Erythroblast (primary cell): ENCODE measurements around the gene AP4S1.
A peak's percentile ranks its signal among the peaks of the same experiment; 100 is the strongest.

Source experiments
- DNase-seq, 2 experiments: peaks; one replicate each; lab custom pipeline; 2025; lab: John Stamatoyannopoulos, UW
- GATA1 ChIP-seq: IDR thresholded peaks from 2 replicates; pipeline ENCODE4 v1.6.1; 2011; ENCODE audit warnings: low read depth, mild to moderate bottlenecking, control low read depth, low read length, moderate library complexity
- POLR2A ChIP-seq: IDR thresholded peaks from 2 replicates; pipeline ENCODE4 v1.6.1; 2011; ENCODE audit warnings: mild to moderate bottlenecking, low read length

The AP4S1 gene

GRCh38 chr14:31096255-31096654 lies 70.8 kb downstream of the AP4S1 start:
- DNase-seq = no peak
- TF ChIP-seq POLR2A = no peak
- no peak for TF ChIP-seq GATA1

DNA sequence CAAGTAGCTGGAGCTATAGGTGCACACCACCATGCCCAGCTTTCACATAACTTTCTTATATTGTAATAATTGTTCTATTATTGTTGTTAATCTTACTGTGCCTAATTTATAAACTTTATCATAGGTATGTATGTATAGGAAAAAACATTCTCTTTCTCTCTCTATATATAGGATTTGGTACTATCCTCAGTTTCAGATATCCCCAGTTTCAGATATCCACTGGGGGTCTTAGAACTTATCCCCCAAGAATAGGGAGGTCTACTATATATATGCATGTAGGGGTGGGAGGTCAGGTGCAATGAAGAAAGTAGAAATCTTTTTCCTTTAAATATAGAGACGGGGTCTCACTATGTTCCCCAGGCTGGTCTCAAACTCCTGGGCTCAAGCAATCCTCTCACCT lies 71.6 kb downstream of the AP4S1 start:
- TF ChIP-seq POLR2A (no peak), GATA1 (no peak)
- DNase-seq = no peak

DNA sequence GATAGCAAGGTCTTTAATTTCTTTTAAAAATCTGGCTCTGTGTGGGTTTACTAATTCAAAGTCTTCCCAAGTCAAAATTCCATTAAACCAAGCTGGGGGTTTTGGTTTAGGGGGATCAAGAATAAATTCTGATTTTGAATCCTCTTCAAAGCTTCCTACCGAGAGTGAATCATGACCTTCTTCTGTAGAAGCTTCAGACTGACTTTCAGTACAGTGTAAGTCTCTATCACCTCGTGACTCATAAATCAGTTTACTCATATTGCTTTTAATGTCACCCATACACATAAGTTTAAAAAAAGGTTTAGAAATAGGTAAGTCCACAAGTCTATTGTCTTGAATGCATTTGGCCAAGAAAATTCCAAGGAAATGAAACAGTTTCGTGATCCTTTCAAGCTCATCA lies 81.3 kb downstream of the AP4S1 start:
- no peak for DNase-seq
- TF ChIP-seq POLR2A = no peak

GRCh38 chr14:31109257-31109656 lies 83.8 kb downstream of the AP4S1 start:
- DNase-seq = no peak
- TF ChIP-seq POLR2A = no peak
- TF ChIP-seq GATA1 = no peak

DNA sequence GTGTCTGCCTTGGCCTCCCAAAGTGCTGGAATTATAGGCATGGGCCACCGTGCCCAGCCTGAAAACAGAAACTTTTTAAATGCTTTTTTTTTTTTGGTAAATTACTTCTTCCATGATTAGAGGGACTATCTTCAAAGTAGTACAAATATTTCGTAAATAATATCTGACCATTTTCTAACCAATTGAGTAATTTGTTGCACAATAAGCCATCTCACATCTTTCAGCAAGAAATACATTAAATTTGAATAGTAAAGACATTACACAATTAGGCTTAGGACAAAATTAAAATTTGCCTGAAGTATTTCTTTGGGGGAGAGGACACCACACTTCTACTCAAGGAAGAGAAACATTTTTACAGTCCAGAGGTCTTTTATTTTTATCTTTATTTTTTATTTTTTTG lies 85.4 kb downstream of the AP4S1 start:
- DNase-seq = no peak
- no peak for TF ChIP-seq POLR2A
- no peak for TF ChIP-seq GATA1

DNA sequence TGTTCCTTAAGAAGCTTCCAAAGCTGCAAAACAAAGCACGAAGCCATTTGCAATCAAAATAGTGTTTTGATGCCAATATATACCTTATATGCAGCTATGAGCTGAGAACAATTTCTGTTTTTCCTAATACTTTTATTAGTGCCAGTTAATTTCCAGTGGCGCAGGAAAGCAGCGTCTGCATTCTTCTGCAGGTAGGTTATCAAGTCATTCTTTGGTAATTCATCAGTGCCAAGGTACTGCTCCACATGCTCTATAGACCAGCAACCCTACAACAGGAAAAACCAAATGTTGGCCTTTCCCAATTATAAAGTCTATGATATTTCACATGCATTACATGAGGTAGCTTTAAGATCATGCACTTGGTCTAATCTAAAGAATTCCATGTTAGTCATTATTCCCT lies 88.3 kb downstream of the AP4S1 start:
- TF ChIP-seq POLR2A (no peak), GATA1 (no peak)
- DNase-seq = no peak

DNA sequence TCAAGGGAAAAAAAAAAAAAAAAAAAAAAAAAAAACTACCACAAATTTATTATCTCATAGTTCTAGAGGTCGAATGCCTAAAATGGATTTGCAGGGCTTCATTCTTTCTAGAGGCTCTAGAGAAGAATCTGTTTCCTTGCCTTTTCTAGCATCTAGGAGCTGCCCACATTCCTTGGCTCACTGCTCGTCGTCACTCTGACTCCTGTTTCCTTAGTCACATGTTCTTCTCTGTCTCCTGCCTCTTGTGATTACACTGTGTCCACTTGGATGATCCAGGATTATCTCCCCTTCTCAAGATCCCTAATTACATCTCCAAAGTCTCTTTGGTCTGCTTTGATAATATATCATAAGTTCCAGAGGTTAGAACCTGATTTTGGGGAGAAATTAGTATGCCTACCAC lies 93.4 kb downstream of the AP4S1 start:
- TF ChIP-seq POLR2A (no peak), GATA1 (no peak)
- no peak for DNase-seq

DNA sequence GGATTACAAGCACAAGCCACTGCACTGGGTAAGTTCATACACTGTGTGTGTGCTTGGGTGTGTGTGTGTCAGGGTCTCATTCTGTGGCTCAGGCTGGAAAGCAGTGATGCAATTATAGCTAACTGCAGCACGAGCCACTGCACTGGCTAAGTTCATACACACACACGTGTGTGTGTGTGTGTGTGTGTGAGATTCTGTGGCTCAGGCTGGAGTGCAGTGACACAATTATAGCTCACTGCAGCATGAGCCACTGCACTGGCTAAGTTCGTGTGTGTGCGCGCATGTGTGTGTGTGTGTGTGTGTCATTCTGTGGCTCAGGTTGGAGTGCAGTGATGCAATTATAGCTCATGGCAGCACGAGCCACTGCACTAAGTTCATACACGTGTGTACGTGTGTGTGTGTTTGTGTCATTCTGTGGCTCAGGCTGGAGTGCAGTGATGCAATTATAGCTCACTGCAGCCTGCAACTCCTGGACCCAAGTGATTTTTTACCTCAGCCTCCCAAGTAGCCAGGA lies 96.7 kb downstream of the AP4S1 start:
- peak in 1 of 2 experiments; percentile 15 for DNase-seq
- no peak for TF ChIP-seq POLR2A
- no peak for TF ChIP-seq GATA1

- DNase-seq = no peak
- TF ChIP-seq POLR2A = no peak
- TF ChIP-seq GATA1 = no peak
Measured at GRCh38 chr14:31122921-31123320, 97.5 kb downstream of the AP4S1 start.

- TF ChIP-seq GATA1 (no peak), POLR2A (no peak)
Measured at GRCh38 chr14:31124197-31124596, 98.7 kb downstream of the AP4S1 start.

GRCh38 chr14:31125231-31125630 lies 99.8 kb downstream of the AP4S1 start:
- no peak for DNase-seq
- no peak for TF ChIP-seq GATA1
- no peak for TF ChIP-seq POLR2A

More at GRCh38 chr14:31124197-31124596, 98.7 kb downstream of the AP4S1 start:
- DNase-seq = no peak

- TF ChIP-seq GATA1 = no peak
- TF ChIP-seq POLR2A = no peak
- DNase-seq = no peak
Measured at GRCh38 chr14:31126680-31127079, 101.2 kb downstream of the AP4S1 start.

- peak in 1 of 2 experiments; percentile 18 for DNase-seq
- TF ChIP-seq GATA1 = no peak
- TF ChIP-seq POLR2A = no peak
Measured at GRCh38 chr14:31127690-31128089, 102.2 kb downstream of the AP4S1 start.

DNA sequence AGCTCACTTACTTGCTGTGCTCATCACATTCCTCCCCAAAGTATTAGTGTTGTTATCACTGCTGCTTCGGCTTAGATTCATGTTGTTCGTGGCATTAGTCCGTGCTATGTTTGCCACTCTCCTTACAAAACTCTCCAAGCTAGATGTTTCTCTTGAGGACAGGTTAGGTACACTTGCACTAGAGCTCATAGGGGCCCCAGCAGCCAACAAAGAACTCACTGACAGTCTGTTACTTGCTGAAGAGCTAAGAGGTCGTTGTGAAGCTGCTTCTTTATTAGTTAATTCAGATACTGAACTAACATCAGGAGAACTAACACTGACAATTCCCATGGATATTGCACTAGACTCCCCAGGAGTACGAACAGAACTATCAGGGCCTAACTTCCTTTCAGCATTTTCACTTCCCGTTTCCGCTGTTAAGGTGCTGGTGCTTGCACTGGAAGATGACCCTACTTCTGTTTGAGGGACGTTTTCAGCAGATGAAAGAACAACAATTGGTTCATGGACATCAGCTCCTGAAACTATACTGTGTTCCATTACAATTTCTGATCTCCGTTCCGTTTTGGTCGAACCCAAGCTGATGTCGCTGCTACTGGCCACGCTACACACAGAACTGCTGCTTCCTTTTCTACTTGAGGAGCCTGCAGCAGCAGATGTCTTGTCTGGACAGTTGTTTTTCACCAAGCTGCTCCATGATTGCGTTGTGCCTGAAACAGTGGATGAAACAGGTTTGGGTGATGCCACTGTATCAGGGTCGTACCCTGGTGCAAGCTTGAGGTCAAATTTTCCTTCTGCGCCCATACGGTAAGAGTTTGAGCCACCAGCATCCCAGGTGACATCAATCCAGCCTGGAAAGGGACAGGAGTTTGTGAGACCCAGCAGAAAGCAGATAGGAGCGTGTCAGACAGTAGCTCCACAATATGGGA lies 103.4 kb downstream of the AP4S1 start:
- no peak for TF ChIP-seq POLR2A
- no peak for TF ChIP-seq GATA1
- DNase-seq = no peak

DNA sequence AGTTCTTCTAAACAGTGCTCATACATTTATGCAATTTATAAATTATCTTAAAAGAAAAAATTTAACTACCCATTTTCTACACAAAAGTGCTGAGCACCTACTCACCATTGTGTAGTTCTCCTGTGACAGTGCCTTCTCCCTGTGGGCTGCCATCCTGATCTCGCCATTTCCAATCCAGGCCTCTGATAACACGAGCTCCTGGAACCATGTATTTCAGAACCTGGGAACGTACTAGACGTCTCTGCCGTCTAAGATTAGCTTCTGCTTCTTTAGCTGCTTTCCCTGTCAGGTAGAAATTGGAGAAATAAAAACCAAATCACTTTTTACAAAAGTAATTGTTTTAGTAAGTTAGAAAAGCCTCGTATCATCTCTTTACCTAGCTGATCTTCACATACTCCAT lies 107.7 kb downstream of the AP4S1 start:
- TF ChIP-seq POLR2A (no peak), GATA1 (no peak)
- DNase-seq = no peak

DNA sequence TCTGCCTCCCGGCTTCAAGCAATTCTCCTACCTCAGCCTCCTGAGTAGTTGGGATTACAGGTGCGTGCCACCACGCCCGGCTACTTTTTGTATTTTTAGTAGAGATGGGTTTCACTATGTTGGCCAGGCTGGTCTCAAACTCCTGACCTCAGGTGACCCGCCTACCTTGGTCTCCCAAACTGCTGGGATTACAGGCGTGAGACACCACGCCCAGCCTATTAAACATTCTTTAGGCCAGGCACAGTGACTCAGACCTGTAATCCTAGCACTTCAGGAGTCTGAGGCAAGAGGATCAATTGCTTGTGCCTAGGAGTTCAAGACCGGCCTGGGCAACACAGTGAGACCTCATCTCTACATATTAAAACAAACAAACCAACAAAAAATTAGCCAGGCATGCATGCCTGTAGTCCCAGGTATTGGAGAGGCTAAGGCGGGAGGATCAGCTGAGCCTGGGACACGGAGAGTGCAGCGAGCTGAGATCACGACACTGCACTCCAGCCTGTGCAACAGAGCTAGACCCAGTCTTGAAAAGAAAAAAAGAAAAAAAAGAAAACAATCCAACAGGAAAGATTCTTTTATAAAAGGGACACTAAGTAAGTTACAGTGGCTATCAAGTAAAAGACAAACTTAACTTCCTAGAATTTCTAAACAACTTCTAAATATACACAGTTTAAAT lies 111.9 kb downstream of the AP4S1 start:
- no peak for DNase-seq
- TF ChIP-seq POLR2A (no peak), GATA1 (no peak)
